Subcutaneous abdominal adipose tissue (tissue), 5 donors: Measurements from ENCODE around the gene GPR146.

Source experiments
- H3K27ac ChIP-seq: one replicate; pipeline ENCODE4 v1.7.0; 2013; ENCODE audit warnings: low read depth, mild to moderate bottlenecking, inconsistent platforms, low read length, moderate library complexity
- H3K27me3 ChIP-seq, 5 donors: one replicate each; pipeline ENCODE4 v1.7.0; 2013; ENCODE audit warnings: low read length in 5 of 5, inconsistent platforms in 1 of 5; ENCODE audit not compliant: control insufficient read depth in 5 of 5, insufficient read depth in 4 of 5
- H3K36me3 ChIP-seq, 5 donors: one replicate each; pipeline ENCODE4 v1.7.0; 2013; ENCODE audit warnings: low read length in 5 of 5; ENCODE audit not compliant: control insufficient read depth in 5 of 5, insufficient read depth in 5 of 5
- H3K4me1 ChIP-seq, 5 donors: one replicate each; pipeline ENCODE4 v1.7.0; 2013; ENCODE audit warnings: low read length in 5 of 5, mild to moderate bottlenecking in 3 of 5, moderate library complexity in 1 of 5; ENCODE audit not compliant: control insufficient read depth in 5 of 5, insufficient read depth in 5 of 5
- H3K4me3 ChIP-seq, 5 donors: one replicate each; pipeline ENCODE4 v1.7.0; 2013; ENCODE audit warnings: low read length in 5 of 5, low read depth in 1 of 5
- H3K9ac ChIP-seq, 5 donors: one replicate each; pipeline ENCODE4 v1.7.0; 2013; ENCODE audit warnings: low read length in 5 of 5, mild to moderate bottlenecking in 4 of 5, moderate library complexity in 3 of 5
- H3K9me3 ChIP-seq, 5 donors: one replicate each; pipeline ENCODE4 v1.7.0; 2013; ENCODE audit warnings: low read length in 5 of 5; ENCODE audit not compliant: control insufficient read depth in 5 of 5
- donor health status: healthy.
- donor health status: healthy.
- donor health status: healthy.
- donor health status: healthy.
- donor health status: healthy.

Gene GPR146

GRCh38 chr7:1098243-1099153 lies 54.2 kb downstream of the GPR146 start:
- Histone ChIP-seq H3K9me3 (no peaks in the 10 kb centered on the region), H3K36me3 (peaks cover 0 to 23% (median 12%) of the 10 kb centered on the region in 5 donors), H3K27me3 (no peaks in the 10 kb centered on the region), H3K4me1 (peaks cover 0 to 15% (median 4%) of the 10 kb centered on the region in 5 donors), H3K27ac (no peak overlapping the region), H3K4me3 (no peak overlapping the region), H3K9ac (no peak overlapping the region)

GRCh38 chr7:1099154-1099542 lies 54.8 kb downstream of the GPR146 start:
- H3K4me3 ChIP-seq, result no peak overlapping the region
- H3K4me1 ChIP-seq, result peaks cover under 1 to 15% (median 4%) of the 10 kb centered on the region in 5 donors
- H3K27ac ChIP-seq, result no peak overlapping the region
- H3K27me3 ChIP-seq, result no peaks in the 10 kb centered on the region
- H3K9ac ChIP-seq, result no peak overlapping the region
- no peaks in the 10 kb centered on the region for H3K9me3 ChIP-seq
- H3K36me3 ChIP-seq, result peaks cover 0 to 16% (median 7%) of the 10 kb centered on the region in 5 donors

GRCh38 chr7:1099637-1100036 lies 55.3 kb downstream of the GPR146 start:
- no peak overlapping the region for H3K27ac ChIP-seq
- no peak overlapping the region for H3K4me3 ChIP-seq
- H3K9ac ChIP-seq, result no peak overlapping the region
- H3K27me3 ChIP-seq, result no peaks in the 10 kb centered on the region
- H3K4me1 ChIP-seq, result peaks cover 1 to 20% (median 5%) of the 10 kb centered on the region in 5 donors
- peaks cover 0 to 11% (median 3%) of the 10 kb centered on the region in 5 donors for H3K36me3 ChIP-seq
- H3K9me3 ChIP-seq, result no peaks in the 10 kb centered on the region

- Histone ChIP-seq H3K9ac (no peak overlapping the region), H3K36me3 (peaks cover 0 to 8% (median 2%) of the 10 kb centered on the region in 5 donors), H3K27ac (no peak overlapping the region), H3K4me3 (no peak overlapping the region), H3K9me3 (no peaks in the 10 kb centered on the region), H3K27me3 (no peaks in the 10 kb centered on the region), H3K4me1 (peaks cover 1 to 26% (median 5%) of the 10 kb centered on the region in 5 donors)
Measured at GRCh38 chr7:1100386-1100785, 56.0 kb downstream of the GPR146 start.

GRCh38 chr7:1100834-1101562 lies 56.7 kb downstream of the GPR146 start:
- H3K9ac ChIP-seq, result no peak overlapping the region
- H3K4me3 ChIP-seq, result no peak overlapping the region
- no peaks in the 10 kb centered on the region for H3K9me3 ChIP-seq
- no peaks in the 10 kb centered on the region for H3K27me3 ChIP-seq
- H3K4me1 ChIP-seq, result peaks cover 1 to 20% (median 5%) of the 10 kb centered on the region in 5 donors
- H3K27ac ChIP-seq, result no peak overlapping the region
- H3K36me3 ChIP-seq, result peaks cover 0 to 8% (median 2%) of the 10 kb centered on the region in 5 donors

GRCh38 chr7:1101563-1102431 lies 57.5 kb downstream of the GPR146 start:
- peaks cover 0 to 16% (median 4%) of the 10 kb centered on the region in 5 donors for H3K4me1 ChIP-seq
- no peak overlapping the region for H3K27ac ChIP-seq
- no peak overlapping the region for H3K9ac ChIP-seq
- H3K9me3 ChIP-seq, result no peaks in the 10 kb centered on the region
- H3K27me3 ChIP-seq, result no peaks in the 10 kb centered on the region
- H3K36me3 ChIP-seq, result peaks cover 0 to 8% (median 2%) of the 10 kb centered on the region in 5 donors
- H3K4me3 ChIP-seq, result no peak overlapping the region

- Histone ChIP-seq H3K9me3 (no peaks in the 10 kb centered on the region), H3K27me3 (peaks cover 0 to under 1% (median 0%) of the 10 kb centered on the region in 5 donors), H3K36me3 (peaks cover 0 to 8% (median 2%) of the 10 kb centered on the region in 5 donors), H3K4me3 (no peak overlapping the region), H3K27ac (no peak overlapping the region), H3K4me1 (peaks cover 0 to 19% (median 4%) of the 10 kb centered on the region in 5 donors), H3K9ac (no peak overlapping the region)
Measured at GRCh38 chr7:1103009-1103788, 58.9 kb downstream of the GPR146 start.

- Histone ChIP-seq H3K27ac (no peak overlapping the region), H3K36me3 (peaks cover 0 to 8% (median 2%) of the 10 kb centered on the region in 5 donors), H3K4me3 (no peak overlapping the region), H3K27me3 (peaks cover 0 to 4% (median 0%) of the 10 kb centered on the region in 5 donors), H3K9ac (peak overlapping the region in 1 of 5 donors; percentile 42), H3K4me1 (peaks cover 0 to 19% (median 4%) of the 10 kb centered on the region in 5 donors), H3K9me3 (no peaks in the 10 kb centered on the region)
Measured at GRCh38 chr7:1103789-1104515, 59.6 kb downstream of the GPR146 start.
